ENCODE results near the gene COPS4.

- no peak for TF ChIP-seq EZH2phosphoT487 (IDR thresholded peaks at IDR 0.05; ENCODE audit: low read length)
- TF ChIP-seq, protein P1, sequence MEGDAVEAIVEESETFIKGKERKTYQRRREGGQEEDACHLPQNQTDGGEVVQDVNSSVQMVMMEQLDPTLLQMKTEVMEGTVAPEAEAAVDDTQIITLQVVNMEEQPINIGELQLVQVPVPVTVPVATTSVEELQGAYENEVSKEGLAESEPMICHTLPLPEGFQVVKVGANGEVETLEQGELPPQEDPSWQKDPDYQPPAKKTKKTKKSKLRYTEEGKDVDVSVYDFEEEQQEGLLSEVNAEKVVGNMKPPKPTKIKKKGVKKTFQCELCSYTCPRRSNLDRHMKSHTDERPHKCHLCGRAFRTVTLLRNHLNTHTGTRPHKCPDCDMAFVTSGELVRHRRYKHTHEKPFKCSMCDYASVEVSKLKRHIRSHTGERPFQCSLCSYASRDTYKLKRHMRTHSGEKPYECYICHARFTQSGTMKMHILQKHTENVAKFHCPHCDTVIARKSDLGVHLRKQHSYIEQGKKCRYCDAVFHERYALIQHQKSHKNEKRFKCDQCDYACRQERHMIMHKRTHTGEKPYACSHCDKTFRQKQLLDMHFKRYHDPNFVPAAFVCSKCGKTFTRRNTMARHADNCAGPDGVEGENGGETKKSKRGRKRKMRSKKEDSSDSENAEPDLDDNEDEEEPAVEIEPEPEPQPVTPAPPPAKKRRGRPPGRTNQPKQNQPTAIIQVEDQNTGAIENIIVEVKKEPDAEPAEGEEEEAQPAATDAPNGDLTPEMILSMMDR (IDR thresholded peaks at IDR 0.05; ENCODE audit: low read length), result no peak
These were observed 45.2 kb upstream of the COPS4 start for GRCh38 chr4:82989575-82990429.
